OCI-LY1 (cell line): Measurements from ENCODE around the gene DMRTC2.

Source experiments
- CTCF ChIP-seq: fragments of 200-600 bp; sonication (generic), shearing (Covaris generic); IDR thresholded peaks from 2 replicates; pipeline ENCODE4 v1.5.1; 2017; ENCODE audit warnings: mild to moderate bottlenecking, antibody characterized with exemption, low read length, moderate library complexity, mixed read lengths
- EZH2 ChIP-seq: fragments of 200-600 bp; sonication (generic), shearing (Covaris generic); IDR thresholded peaks from 2 replicates; pipeline ENCODE4 v1.8.0; 2017; ENCODE audit warnings: borderline replicate concordance, mixed run types, mild to moderate bottlenecking, antibody characterized with exemption, low read length, moderate library complexity, mixed read lengths

GRCh38 chr19:41843371-41843770 is 1.5 kb upstream of the DMRTC2 start:
- TF ChIP-seq CTCF (no peak), EZH2 (no peak)
